ENCODE data around the gene CDK9.

DNA sequence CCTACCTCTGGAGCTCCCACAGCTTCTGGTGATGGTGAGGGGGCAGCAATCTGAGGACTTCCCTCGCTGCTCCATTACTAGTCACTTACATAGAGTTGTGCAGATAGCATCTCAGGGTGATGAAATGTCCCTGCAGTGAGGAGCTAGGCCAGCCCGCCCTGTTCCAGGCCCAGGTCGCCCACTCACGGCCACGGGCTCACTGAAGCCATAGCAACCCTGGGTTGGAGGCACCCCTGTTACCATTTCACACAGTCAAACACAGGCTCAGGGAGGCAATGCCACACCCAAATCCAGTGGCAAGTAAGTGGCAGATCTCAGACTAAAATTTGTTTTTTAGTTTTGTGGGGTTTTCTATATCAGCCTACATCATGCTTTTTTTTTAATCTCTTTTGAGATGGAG is 27.0 kb upstream of the CDK9 start:
- TF ChIP-seq POLR2A (IDR thresholded peaks at IDR 0.05; ENCODE audit: low read depth, low read length) (no peak), CEBPB (IDR thresholded peaks at IDR 0.05; ENCODE audit: borderline replicate concordance in 1 of 2, low read depth in 2 of 2, low read length in 2 of 2) (no peak), CTCF (IDR thresholded peaks at IDR 0.05 in 2 of 3, conservative IDR thresholded peaks at IDR 0.05 in 1 of 3; ENCODE audit: control insufficient read depth in 2 of 3, extremely low read depth in 1 of 3, insufficient read depth in 1 of 3, low read depth in 3 of 3, low read length in 3 of 3) (no peak), POLR2AphosphoS2 (IDR thresholded peaks at IDR 0.05; ENCODE audit: low read depth, low read length) (no peak), MXI1 (IDR thresholded peaks at IDR 0.05; ENCODE audit: low read depth, low read length) (no peak), EZH2 (IDR thresholded peaks at IDR 0.05; ENCODE audit: borderline replicate concordance, control insufficient read depth, low read depth, low read length) (no peak), ATF7 (IDR thresholded peaks at IDR 0.05; ENCODE audit: low read depth) (no peak)
- TF ChIP-seq, protein P1, sequence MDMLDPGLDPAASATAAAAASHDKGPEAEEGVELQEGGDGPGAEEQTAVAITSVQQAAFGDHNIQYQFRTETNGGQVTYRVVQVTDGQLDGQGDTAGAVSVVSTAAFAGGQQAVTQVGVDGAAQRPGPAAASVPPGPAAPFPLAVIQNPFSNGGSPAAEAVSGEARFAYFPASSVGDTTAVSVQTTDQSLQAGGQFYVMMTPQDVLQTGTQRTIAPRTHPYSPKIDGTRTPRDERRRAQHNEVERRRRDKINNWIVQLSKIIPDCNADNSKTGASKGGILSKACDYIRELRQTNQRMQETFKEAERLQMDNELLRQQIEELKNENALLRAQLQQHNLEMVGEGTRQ (IDR thresholded peaks at IDR 0.05; ENCODE audit: borderline replicate concordance, low read depth, low read length): no peak
- TF ChIP-seq, protein P2, sequence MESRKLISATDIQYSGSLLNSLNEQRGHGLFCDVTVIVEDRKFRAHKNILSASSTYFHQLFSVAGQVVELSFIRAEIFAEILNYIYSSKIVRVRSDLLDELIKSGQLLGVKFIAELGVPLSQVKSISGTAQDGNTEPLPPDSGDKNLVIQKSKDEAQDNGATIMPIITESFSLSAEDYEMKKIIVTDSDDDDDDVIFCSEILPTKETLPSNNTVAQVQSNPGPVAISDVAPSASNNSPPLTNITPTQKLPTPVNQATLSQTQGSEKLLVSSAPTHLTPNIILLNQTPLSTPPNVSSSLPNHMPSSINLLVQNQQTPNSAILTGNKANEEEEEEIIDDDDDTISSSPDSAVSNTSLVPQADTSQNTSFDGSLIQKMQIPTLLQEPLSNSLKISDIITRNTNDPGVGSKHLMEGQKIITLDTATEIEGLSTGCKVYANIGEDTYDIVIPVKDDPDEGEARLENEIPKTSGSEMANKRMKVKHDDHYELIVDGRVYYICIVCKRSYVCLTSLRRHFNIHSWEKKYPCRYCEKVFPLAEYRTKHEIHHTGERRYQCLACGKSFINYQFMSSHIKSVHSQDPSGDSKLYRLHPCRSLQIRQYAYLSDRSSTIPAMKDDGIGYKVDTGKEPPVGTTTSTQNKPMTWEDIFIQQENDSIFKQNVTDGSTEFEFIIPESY (IDR thresholded peaks at IDR 0.05): no peak
